ENCODE measurements around the gene SYNGR2. TPM values are rescaled to one million over a fixed set of nuclear protein-coding genes. Genes with fewer than 3 reads are reported as not detected.
A peak's percentile ranks its signal among the peaks of the same experiment; 100 is the strongest.

The SYNGR2 gene
- total and polyA plus RNA-seq, 8 donors, result 39.0 to 227 (median 48.6) TPM

- no peak overlapping the region for H3K27ac ChIP-seq
- DNase-seq (no peak), ATAC-seq (no peak)
- H3K4me1 ChIP-seq, result peaks cover 0 to 15% of the 10 kb centered on the region in 2 donors
- intact Hi-C loops (cut with DNase I), result no loop called here
- no peak overlapping the region for H3K4me3 ChIP-seq
- peaks cover 0 to 22% of the 10 kb centered on the region in 2 donors for H3K36me3 ChIP-seq
- H3K9me3 ChIP-seq, result no peaks in the 10 kb centered on the region
- H3K27me3 ChIP-seq, result no peaks in the 10 kb centered on the region
- TF ChIP-seq CTCF (IDR thresholded peaks at IDR 0.05), result no peak
Observed at GRCh38 chr17:78205124-78205775, 36.9 kb downstream of the SYNGR2 start.

DNA sequence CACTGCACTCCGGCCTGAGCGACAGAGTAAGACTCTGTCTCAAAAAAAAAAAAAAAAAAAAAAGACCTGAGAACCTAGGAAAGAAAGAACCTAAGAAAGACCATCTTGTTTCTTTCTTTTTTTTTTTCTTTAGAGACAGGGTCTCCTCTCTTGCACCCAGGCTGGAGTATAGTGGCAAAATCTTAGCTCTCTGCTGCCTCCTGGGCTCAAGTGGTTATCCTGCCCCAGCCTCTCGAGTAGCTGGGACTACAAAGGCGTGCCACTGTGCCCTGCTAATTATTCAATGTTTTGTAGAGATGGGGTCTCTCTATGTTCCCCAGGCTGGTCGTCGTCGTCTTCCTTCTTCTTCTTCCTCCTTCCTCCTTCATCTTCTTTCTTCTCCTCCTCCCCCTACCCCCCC lies 37.9 kb downstream of the SYNGR2 start:
- Histone ChIP-seq H3K36me3 (peaks cover 0 to 22% of the 10 kb centered on the region in 2 donors), H3K4me1 (peaks cover 0 to 15% of the 10 kb centered on the region in 2 donors), H3K27ac (peak overlapping the region in 1 of 2 donors; percentile 13), H3K9me3 (no peaks in the 10 kb centered on the region), H3K27me3 (no peaks in the 10 kb centered on the region), H3K4me3 (no peak overlapping the region)
- intact Hi-C loops (cut with DNase I), result no loop called here
- no peak for DNase-seq
- no peak for TF ChIP-seq CTCF (IDR thresholded peaks at IDR 0.05)
- ATAC-seq, result no peak

DNA sequence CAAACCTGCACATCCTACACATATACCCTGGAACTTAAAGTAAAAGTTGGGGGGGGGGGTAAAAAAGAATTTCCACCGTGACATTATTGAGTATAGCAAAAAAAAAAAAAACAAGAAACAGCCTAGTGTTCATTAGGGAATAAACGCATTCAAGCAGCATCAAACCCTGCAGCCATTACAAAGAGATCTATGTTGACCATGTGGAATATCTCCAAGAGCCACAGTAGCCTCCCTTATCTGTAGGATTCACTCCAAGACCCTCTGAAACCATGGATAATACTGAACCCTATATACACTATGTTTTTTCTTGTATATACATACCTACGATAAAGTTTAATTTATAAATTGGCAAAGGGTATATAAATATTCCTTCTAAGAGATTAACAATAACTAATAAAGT lies 40.1 kb downstream of the SYNGR2 start:
- no peak for ATAC-seq
- H3K27me3 ChIP-seq, result no peaks in the 10 kb centered on the region
- intact Hi-C loops (cut with DNase I), result no loop called here
- TF ChIP-seq CTCF (IDR thresholded peaks at IDR 0.05), result no peak
- H3K9me3 ChIP-seq, result no peaks in the 10 kb centered on the region
- H3K27ac ChIP-seq, result no peak overlapping the region
- H3K4me1 ChIP-seq, result peaks cover 0 to 9% of the 10 kb centered on the region in 2 donors
- peaks cover 0 to 19% of the 10 kb centered on the region in 2 donors for H3K36me3 ChIP-seq
- no peak overlapping the region for H3K4me3 ChIP-seq
- no peak for DNase-seq

DNA sequence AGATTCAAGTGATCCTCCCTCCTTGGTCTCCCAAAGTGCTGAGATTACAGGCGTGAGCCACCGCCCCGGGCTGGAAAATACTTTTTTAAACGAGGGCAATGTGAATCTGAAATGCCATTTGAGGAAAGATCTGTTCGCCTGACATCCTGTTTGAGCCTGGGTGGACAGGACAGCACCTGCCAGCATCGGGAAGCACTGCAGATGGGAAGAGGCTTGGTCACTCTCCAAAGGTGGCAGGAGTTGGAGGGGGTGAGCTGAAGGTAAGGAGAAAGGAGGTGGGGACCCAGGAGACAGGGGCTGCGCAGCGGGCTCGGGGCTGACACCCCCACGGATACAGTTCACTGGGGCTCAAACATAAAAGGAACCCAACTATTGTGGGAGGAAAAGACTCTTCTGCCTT lies 41.7 kb downstream of the SYNGR2 start:
- Histone ChIP-seq H3K27me3 (no peaks in the 10 kb centered on the region), H3K4me3 (no peak overlapping the region), H3K36me3 (peaks cover 0 to 5% of the 10 kb centered on the region in 2 donors), H3K4me1 (peaks cover 4 to 25% of the 10 kb centered on the region in 2 donors), H3K9me3 (no peaks in the 10 kb centered on the region), H3K27ac (no peak overlapping the region)
- no peak for TF ChIP-seq CTCF (IDR thresholded peaks at IDR 0.05)
- DNase-seq, result no peak
- intact Hi-C loops (cut with DNase I), result no loop called here
- ATAC-seq, result no peak

DNA sequence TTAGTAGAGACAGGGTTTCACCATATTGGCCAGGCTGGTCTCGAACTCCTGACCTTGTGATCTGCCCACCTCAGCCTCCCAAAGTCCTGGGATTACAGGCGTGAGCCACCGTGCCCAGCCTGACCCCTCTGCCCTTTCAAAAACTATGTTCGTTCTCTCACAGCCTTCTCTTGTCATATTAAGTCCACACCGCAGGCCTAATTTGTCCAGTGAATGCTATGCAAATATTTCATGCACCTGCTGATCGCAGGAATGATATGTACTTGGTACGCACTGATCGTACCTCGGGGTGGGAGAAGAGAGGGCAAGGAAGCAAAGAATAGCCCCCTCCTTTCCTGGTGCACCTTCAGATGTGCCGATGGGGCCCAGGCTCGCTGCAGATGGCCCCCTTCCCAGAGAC lies 42.7 kb downstream of the SYNGR2 start:
- Histone ChIP-seq H3K27me3 (no peaks in the 10 kb centered on the region), H3K27ac (no peak overlapping the region), H3K9me3 (no peaks in the 10 kb centered on the region), H3K4me3 (no peak overlapping the region), H3K4me1 (peaks cover 4 to 28% of the 10 kb centered on the region in 2 donors), H3K36me3 (no peaks in the 10 kb centered on the region)
- intact Hi-C loops (cut with DNase I), result no loop called here
- no peak for TF ChIP-seq CTCF (IDR thresholded peaks at IDR 0.05)
- DNase-seq (no peak), ATAC-seq (no peak)

Data from left lung (tissue), 10 donors.